Measurements from ENCODE around the gene DPP10. TPM values are rescaled to one million over a fixed set of nuclear protein-coding genes. Genes with fewer than 3 reads are reported as not detected.

Gene DPP10
- total RNA-seq = not detected

GRCh38 chr2:114442510-114442909, at the start of gene DPP10:
Gene DPP10, plus strand, starts transcription at chr2:114442641.

Small RNA genes lying within 50 kb of the gene (small RNA-seq; reads per million reads assigned to genes)
- 1.4 to 1.5 reads per million in 2 donors for gene RNU2-41P
